Activated naive CD4-positive, alpha-beta T cell treated with anti-CD3 and anti-CD28 coated beads for 36 hours (primary cell): Measurements from ENCODE around the gene GOLIM4. TPM values are rescaled to one million over a fixed set of nuclear protein-coding genes. Genes with fewer than 3 reads are reported as not detected.

Experiments used
- CTCF ChIA-PET: fragments of 350-600 bp; sonication (Branson Sonifier 250); formaldehyde crosslinking; loops from one replicate; lab custom pipeline; 2021; ENCODE audit warnings: antibody characterized with exemption; lab: Charles Lee
- DNase-seq: peaks from one replicate; pipeline ENCODE4 v3.0.0-alpha.2; 2020
- H3K27ac Mint-ChIP-seq: one replicate; pipeline ENCODE4 v1.8.0; 2021; ENCODE audit warnings: mild to moderate bottlenecking, mixed read lengths
- H3K27me3 Mint-ChIP-seq: one replicate; pipeline ENCODE4 v1.8.0; 2021; ENCODE audit warnings: low read depth, mixed read lengths
- H3K36me3 Mint-ChIP-seq: one replicate; pipeline ENCODE4 v1.8.0; 2021; ENCODE audit warnings: low read depth, mixed read lengths
- H3K4me1 Mint-ChIP-seq: one replicate; pipeline ENCODE4 v1.8.0; 2021; ENCODE audit warnings: low read depth, mixed read lengths
- H3K4me3 Mint-ChIP-seq: one replicate; pipeline ENCODE4 v1.8.0; 2021; ENCODE audit warnings: mild to moderate bottlenecking, moderate library complexity, mixed read lengths
- H3K9me3 Mint-ChIP-seq: one replicate; pipeline ENCODE4 v1.8.0; 2021; ENCODE audit warnings: mixed read lengths
- intact Hi-C: fragments of 100-400 bp; cut with micrococcal nuclease; formaldehyde crosslinking; loops from one replicate; pipeline ENCODE4 v1.15.1; 2023
- total RNA-seq, 2 experiments: library from RNA; stranded (reverse); gene quantifications; one replicate each; pipeline ENCODE4 v1.2.3, GENCODE V29; 2021

GOLIM4 gene
- total RNA-seq, 2 experiments from 2014 or later: 0.67 to 0.98 TPM

DNA sequence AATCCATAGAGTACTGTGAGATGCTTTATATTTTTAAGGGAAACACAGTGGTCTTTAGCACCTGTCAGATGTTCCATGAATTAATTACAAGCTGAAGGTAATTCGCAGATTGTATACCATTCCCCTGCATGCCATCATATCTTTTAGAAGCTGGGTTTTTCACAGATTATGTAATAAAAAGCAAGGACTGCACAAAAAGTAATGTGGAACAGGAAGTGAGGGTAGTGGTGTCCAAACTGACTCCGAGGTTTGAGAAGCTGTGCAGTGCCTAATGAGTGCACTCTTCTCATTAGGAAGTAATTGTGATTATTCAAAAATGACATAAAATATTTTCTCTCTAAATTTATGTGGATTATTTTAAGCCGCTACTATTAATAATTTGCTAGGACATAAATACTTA, 123.2 kb downstream of the GOLIM4 start:
- Mint-ChIP-seq H3K4me1 (no peaks in the 10 kb centered on the region), H3K27me3 (no peaks in the 10 kb centered on the region), H3K9me3 (no peaks in the 10 kb centered on the region), H3K27ac (no peak overlapping the region), H3K4me3 (no peak overlapping the region), H3K36me3 (no peaks in the 10 kb centered on the region)
- intact Hi-C loops: no loop called here
- CTCF ChIA-PET: no interaction called here
- no peak for DNase-seq

DNA sequence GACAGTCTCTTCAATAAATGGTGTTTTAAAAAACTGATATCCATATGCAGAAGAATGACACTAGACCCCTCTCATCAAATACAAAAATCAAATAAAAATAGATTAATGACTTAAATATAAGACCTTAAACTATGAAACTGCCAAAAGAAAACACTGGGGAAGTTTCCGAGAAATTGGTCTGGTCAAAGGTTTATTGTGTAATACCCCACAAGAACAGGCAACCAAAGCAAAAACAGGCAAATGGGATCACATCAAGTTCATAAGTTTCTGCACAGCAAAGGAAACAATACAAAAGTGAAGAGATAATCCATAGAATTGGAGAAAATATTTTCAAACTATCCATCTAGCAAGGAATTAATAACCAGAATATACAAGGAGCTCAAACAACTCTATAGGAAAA, 126.2 kb downstream of the GOLIM4 start:
- CTCF ChIA-PET: no interaction called here
- Mint-ChIP-seq H3K9me3 (no peaks in the 10 kb centered on the region), H3K4me3 (no peak overlapping the region), H3K27me3 (no peaks in the 10 kb centered on the region), H3K4me1 (no peaks in the 10 kb centered on the region), H3K36me3 (no peaks in the 10 kb centered on the region), H3K27ac (no peak overlapping the region)
- intact Hi-C loops: no loop called here
- DNase-seq: no peak

DNA sequence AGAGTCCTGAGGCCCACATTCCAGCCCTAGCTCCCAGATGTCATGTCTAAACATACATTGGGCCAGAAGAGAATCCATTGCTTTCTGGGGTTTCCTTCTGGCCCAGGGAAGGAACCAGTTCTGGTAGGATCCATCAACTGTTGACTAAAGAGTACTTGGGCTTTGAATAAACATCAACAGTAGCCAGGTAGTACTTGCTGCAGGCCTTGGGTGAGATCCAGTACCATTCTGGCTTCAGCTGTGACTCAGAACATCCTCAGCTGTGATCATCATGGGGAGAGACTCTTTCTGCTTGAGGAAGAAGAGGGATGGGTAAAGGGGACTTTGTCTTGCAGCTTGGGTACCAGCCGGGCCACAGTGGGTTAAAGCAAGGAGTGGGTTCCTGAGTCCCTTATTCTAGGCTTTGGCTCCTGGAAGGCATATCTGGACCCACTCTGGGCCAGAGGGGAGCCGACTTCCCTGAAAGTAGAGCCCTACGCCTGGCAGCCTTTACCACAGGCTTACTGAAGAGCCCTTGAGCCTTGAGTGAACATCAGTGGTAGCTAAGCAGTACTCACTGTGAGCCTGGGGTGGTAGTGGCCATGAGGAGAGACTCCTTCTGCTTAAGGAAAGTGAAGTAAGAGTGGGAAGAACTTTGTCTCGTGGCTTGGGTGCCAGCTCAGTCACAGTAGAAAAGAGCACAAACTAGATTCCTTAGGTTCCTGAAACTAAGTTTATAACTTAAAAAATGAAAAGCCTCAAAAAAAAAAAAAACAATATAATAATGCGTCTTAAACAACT, 128.3 kb downstream of the GOLIM4 start:
- Mint-ChIP-seq H3K4me3 (no peak overlapping the region), H3K36me3 (no peaks in the 10 kb centered on the region), H3K9me3 (no peaks in the 10 kb centered on the region), H3K27me3 (no peaks in the 10 kb centered on the region), H3K27ac (no peak overlapping the region), H3K4me1 (no peaks in the 10 kb centered on the region)
- no peak for DNase-seq
- CTCF ChIA-PET: no interaction called here
- intact Hi-C loops: no loop called here
